Measurements from ENCODE around the gene TRDMT1.

Gene TRDMT1

DNA sequence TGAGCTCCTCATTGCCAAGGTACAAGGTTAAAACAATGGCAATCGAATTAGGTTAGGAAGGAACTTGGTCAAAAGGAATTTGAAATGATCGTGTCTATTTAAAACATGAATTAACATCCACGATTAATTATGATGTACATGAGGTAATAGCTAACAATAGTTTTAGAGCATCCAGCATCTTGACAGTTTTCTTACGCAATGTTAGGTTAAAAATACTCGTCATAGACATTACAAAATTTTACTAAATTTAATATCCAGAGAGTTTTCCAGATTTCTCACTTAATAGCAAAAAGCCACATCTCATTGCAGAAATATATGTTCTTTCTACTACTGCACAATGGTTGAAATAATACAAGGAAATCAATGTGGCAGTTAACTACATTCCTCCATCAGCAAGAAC lies 94.5 kb downstream of the TRDMT1 start:
- H3K27me3 Mint-ChIP-seq: no peaks in the 10 kb centered on the region
- no peak overlapping the region for H3K4me3 Mint-ChIP-seq
- peaks cover 8% of the 10 kb centered on the region for H3K4me1 Mint-ChIP-seq (ENCODE audit: low read depth)
- H3K9me3 Mint-ChIP-seq: no peaks in the 10 kb centered on the region
- H3K36me3 Mint-ChIP-seq (ENCODE audit: low read depth): peaks cover 3% of the 10 kb centered on the region
- H3K27ac Mint-ChIP-seq: no peak overlapping the region

GRCh38 chr10:17101910-17102266 lies 99.6 kb downstream of the TRDMT1 start:
- Mint-ChIP-seq H3K4me1 (ENCODE audit: low read depth) (peaks cover 2% of the 10 kb centered on the region), H3K27me3 (no peaks in the 10 kb centered on the region), H3K4me3 (no peak overlapping the region), H3K9me3 (no peaks in the 10 kb centered on the region), H3K27ac (no peak overlapping the region), H3K36me3 (ENCODE audit: low read depth) (peaks cover 8% of the 10 kb centered on the region)

DNA sequence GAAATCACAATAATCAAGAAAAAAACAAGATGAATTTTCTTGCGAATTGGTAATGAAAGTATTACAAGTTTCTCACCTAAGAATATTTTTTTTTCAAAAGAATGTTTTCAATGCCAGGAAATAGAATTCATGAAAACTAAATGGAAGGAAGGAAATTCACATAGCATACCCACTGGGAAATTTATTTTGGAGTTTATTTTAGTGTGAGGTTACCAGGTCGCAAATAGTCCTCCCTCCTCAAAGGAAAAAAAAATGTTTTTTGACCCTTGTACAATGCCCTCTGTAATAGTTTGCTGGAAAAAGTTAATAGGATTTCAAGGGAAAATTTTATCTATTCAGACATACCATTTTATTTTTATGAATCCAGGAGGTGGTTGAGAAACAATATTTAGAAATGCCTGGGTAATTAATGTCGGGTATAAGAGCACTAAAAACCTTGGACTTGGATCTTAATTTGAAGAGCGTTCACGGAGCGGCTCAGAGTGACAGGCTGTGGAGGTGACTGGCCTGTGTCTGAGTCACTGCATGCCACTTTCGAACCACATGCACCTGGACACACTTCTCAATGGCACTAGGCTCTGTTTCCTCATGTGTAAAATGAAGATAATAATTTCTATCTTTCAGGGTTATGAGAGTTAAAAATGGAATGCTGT lies 100.1 kb downstream of the TRDMT1 start:
- H3K4me3 Mint-ChIP-seq: no peak overlapping the region
- no peak overlapping the region for H3K27ac Mint-ChIP-seq

DNA sequence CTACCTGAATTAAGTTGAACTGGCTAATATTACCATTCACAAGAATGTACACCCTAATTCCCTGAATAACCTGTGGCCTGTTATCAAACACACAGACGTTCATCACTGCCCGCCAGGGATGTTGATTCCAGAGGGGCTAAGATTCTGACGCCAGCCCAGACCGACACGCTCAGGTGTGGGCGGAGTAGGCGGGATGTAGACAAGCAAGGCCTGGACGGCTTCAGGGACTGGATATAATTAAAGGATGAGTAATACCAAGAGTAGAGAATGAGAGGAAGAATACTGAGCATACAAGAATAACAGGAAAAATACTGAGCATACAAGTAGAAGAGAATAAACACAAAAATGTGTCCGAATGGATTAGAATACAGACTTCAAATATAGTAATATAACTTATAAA lies 100.9 kb downstream of the TRDMT1 start:
- H3K27me3 Mint-ChIP-seq: no peaks in the 10 kb centered on the region
- H3K4me3 Mint-ChIP-seq: no peak overlapping the region
- H3K36me3 Mint-ChIP-seq (ENCODE audit: low read depth): peaks cover 8% of the 10 kb centered on the region
- peaks cover 2% of the 10 kb centered on the region for H3K4me1 Mint-ChIP-seq (ENCODE audit: low read depth)
- no peaks in the 10 kb centered on the region for H3K9me3 Mint-ChIP-seq
- no peak overlapping the region for H3K27ac Mint-ChIP-seq

More for the DNA sequence above, 100.1 kb downstream of the TRDMT1 start:
- Mint-ChIP-seq H3K9me3 (no peaks in the 10 kb centered on the region), H3K36me3 (ENCODE audit: low read depth) (peaks cover 8% of the 10 kb centered on the region), H3K27me3 (no peaks in the 10 kb centered on the region), H3K4me1 (ENCODE audit: low read depth) (peaks cover 2% of the 10 kb centered on the region)

DNA sequence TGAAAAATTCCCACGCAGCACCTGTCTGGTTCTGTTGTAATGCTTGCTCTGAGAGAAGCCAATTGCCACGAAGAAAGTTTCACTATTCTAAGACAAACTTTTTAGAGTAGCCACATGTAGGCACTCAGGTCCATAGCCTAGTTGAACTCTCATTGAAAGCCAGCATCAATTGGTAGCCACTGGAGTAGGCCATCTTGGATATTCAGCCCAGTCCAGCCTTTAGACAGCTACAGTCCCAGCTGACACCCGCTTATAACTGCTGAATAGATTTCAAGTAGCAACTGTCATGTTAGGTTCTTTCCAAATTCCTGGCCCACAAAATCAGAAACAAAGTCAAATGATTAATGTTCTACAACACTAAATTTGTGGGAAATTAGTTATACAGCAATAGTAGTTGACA lies 103.5 kb downstream of the TRDMT1 start:
- no peaks in the 10 kb centered on the region for H3K9me3 Mint-ChIP-seq
- peaks cover 22% of the 10 kb centered on the region for H3K36me3 Mint-ChIP-seq (ENCODE audit: low read depth)
- H3K4me3 Mint-ChIP-seq: no peak overlapping the region
- no peak overlapping the region for H3K27ac Mint-ChIP-seq
- H3K27me3 Mint-ChIP-seq: no peaks in the 10 kb centered on the region
- peaks cover 2% of the 10 kb centered on the region for H3K4me1 Mint-ChIP-seq (ENCODE audit: low read depth)

Data from stimulated activated naive CD8-positive, alpha-beta T cell treated with anti-CD3 and anti-CD28 coated beads, Interleukin-15, Interleukin-2, amounts not matched to agents 100 ng/mL and 50 ng/mL, for 24 hours (primary cell).